ENCODE results near the gene ATP2A1. TPM values are rescaled to one million over a fixed set of nuclear protein-coding genes. Genes with fewer than 3 reads are reported as not detected.

Gene ATP2A1
- total and polyA plus RNA-seq, 4 donors: 0.34 to 0.92 (median 0.44) TPM

- H3K27ac ChIP-seq (ENCODE audit: low read depth in 1 of 2, low read length in 1 of 2): peak overlapping the region; percentile 74 to 80
- ATAC-seq (ENCODE audit: insufficient read depth, low FRiP score) (no peak), DNase-seq (no peak)
- no peak for TF ChIP-seq CTCF (IDR thresholded peaks at IDR 0.05; ENCODE audit: control extremely low read depth, extremely low read depth)
- no peaks in the 10 kb centered on the region for H3K9me3 ChIP-seq (ENCODE audit: control insufficient read depth in 4 of 4, insufficient read depth in 3 of 4, low read length in 3 of 4)
- peaks cover 0 to 11% (median 0%) of the 10 kb centered on the region in 5 donors for H3K4me1 ChIP-seq (ENCODE audit: control insufficient read depth in 5 of 5, insufficient read depth in 5 of 5, low read length in 5 of 5)
- peak overlapping the region in 1 of 2 donors; percentile 17 for H3K9ac ChIP-seq (ENCODE audit: insufficient read depth in 1 of 2, low read length in 2 of 2)
- H3K27me3 ChIP-seq (ENCODE audit: control insufficient read depth in 3 of 3, insufficient read depth in 3 of 3, low read length in 2 of 3): no peaks in the 10 kb centered on the region
- peak overlapping the region; percentile 86 for H3K4me3 ChIP-seq
- 3 to 4% methylated on average over 17 of the region's 17 CpGs for whole genome bisulfite sequencing, 2 donors
- peaks cover 11 to 21% (median 19%) of the 10 kb centered on the region in 4 donors for H3K36me3 ChIP-seq (ENCODE audit: control insufficient read depth in 4 of 4, insufficient read depth in 4 of 4, low read length in 4 of 4)
These were observed 73.2 kb downstream of the ATP2A1 start for GRCh38 chr16:28951410-28951943.

Small RNAs within 50 kb of the gene (small RNA-seq; reads per million reads assigned to genes)
- not detected for gene RF00416 (ENCODE audit: low replicate concordance)

Other genes starting within 250 kb of the ATP2A1 start
- gene NPIPB8, start 240.4 kb upstream of the ATP2A1 start, total RNA-seq: 1 to 10 TPM in 1 of 2 donors, under 1 TPM in 1; 0.74 to 1.6 TPM
- gene NPIPB8, start 240.4 kb upstream of the ATP2A1 start, polyA plus RNA-seq: not detected
- 100 to 1,000 TPM; 334 to 382 TPM for gene EIF3C, start 167.0 kb upstream of the ATP2A1 start, total RNA-seq
- gene EIF3C, start 167.0 kb upstream of the ATP2A1 start, polyA plus RNA-seq: 100 to 1,000 TPM; 324 to 984 TPM
- 1 to 10 TPM; 2.8 to 5.5 TPM for gene NPIPB9, start 126.7 kb upstream of the ATP2A1 start, total RNA-seq
- under 1 TPM; 0.35 to 0.73 TPM for gene NPIPB9, start 126.7 kb upstream of the ATP2A1 start, polyA plus RNA-seq
- 100 to 1,000 TPM in 1 of 2 donors, 10 to 100 TPM in 1; 73.0 to 140 TPM for gene ATXN2L, start 55.5 kb upstream of the ATP2A1 start, total RNA-seq
- gene ATXN2L, start 55.5 kb upstream of the ATP2A1 start, polyA plus RNA-seq: 100 to 1,000 TPM in 1 of 2 donors, 10 to 100 TPM in 1; 72.1 to 109 TPM
- gene TUFM, start 32.1 kb upstream of the ATP2A1 start, total RNA-seq: 100 to 1,000 TPM in 1 of 2 donors, 10 to 100 TPM in 1; 58.6 to 185 TPM
- 100 to 1,000 TPM; 171 to 260 TPM for gene TUFM, start 32.1 kb upstream of the ATP2A1 start, polyA plus RNA-seq
- gene SH2B1, start 14.6 kb upstream of the ATP2A1 start, total RNA-seq: 10 to 100 TPM; 24.3 to 53.6 TPM
- gene SH2B1, start 14.6 kb upstream of the ATP2A1 start, polyA plus RNA-seq: 10 to 100 TPM; 21.5 to 35.3 TPM
- gene RABEP2, start 46.8 kb downstream of the ATP2A1 start, total RNA-seq: 10 to 100 TPM; 29.0 to 34.9 TPM
- 10 to 100 TPM; 20.0 to 28.6 TPM for gene RABEP2, start 46.8 kb downstream of the ATP2A1 start, polyA plus RNA-seq
- gene CD19, start 53.5 kb downstream of the ATP2A1 start, total RNA-seq: 1 to 10 TPM in 1 of 2 donors, under 1 TPM in 1; 0.34 to 2.8 TPM
- 1 to 10 TPM in 1 of 2 donors, under 1 TPM in 1; 0.33 to 2.0 TPM for gene CD19, start 53.5 kb downstream of the ATP2A1 start, polyA plus RNA-seq
- 10 to 100 TPM; 31.4 to 37.0 TPM for gene NFATC2IP, start 72.4 kb downstream of the ATP2A1 start, total RNA-seq
- gene NFATC2IP, start 72.4 kb downstream of the ATP2A1 start, polyA plus RNA-seq: 10 to 100 TPM; 21.0 to 23.5 TPM
- gene SPNS1, start 96.3 kb downstream of the ATP2A1 start, total RNA-seq: 10 to 100 TPM; 26.0 to 71.5 TPM
- gene SPNS1, start 96.3 kb downstream of the ATP2A1 start, polyA plus RNA-seq: 10 to 100 TPM; 54.1 to 63.3 TPM
- 10 to 100 TPM in 1 of 2 donors, 1 to 10 TPM in 1; 2.9 to 14.3 TPM for gene LAT, start 106.6 kb downstream of the ATP2A1 start, total RNA-seq
- 10 to 100 TPM; 12.6 to 16.6 TPM for gene LAT, start 106.6 kb downstream of the ATP2A1 start, polyA plus RNA-seq